Stomach (tissue), 9 donors: ENCODE measurements around the gene RABGAP1L. TPM values are rescaled to one million over a fixed set of nuclear protein-coding genes. Genes with fewer than 3 reads are reported as not detected.

Experiments used
- DNase-seq, 2 donors: peaks; one replicate each; pipeline versions ENCODE4 v3.0.0 to v3.0.0-alpha.2; 2013 to 2019
- H3K27ac ChIP-seq, 5 donors: fragments of 200-600 bp in 4 of 5; sonication (generic) in 4 of 5; one replicate each; pipeline ENCODE4 v1.5.1; 2013 to 2019; ENCODE audit warnings: mild to moderate bottlenecking in 1 of 5, moderate library complexity in 1 of 5
- H3K27me3 ChIP-seq, 3 donors: fragments of 200-600 bp; sonication (generic); one replicate each; pipeline ENCODE4 v1.5.1; 2017 to 2019; ENCODE audit warnings: mixed run types in 1 of 3
- H3K36me3 ChIP-seq, 4 donors: fragments of 200-600 bp; sonication (generic); 1 replicate in 3 of 4; 2 replicates in 1 of 4; pipeline ENCODE4 v1.5.1; 2016 to 2019
- H3K4me1 ChIP-seq, 4 donors: fragments of 200-600 bp; sonication (generic); one replicate each; pipeline ENCODE4 v1.5.1; 2016 to 2019
- H3K4me3 ChIP-seq, 4 donors: fragments of 200-600 bp; sonication (generic) in 3 of 4; one replicate each; pipeline ENCODE4 v1.5.1; 2016 to 2019; ENCODE audit warnings: mild to moderate bottlenecking in 1 of 4
- H3K9me3 ChIP-seq, 4 donors: fragments of 200-600 bp; sonication (generic); one replicate each; pipeline ENCODE4 v1.5.1; 2016 to 2019
- EP300 ChIP-seq: sonication (generic); formaldehyde crosslinking; IDR thresholded peaks from one replicate; pipeline ENCODE4 v1.6.1; 2017; ENCODE audit warnings: antibody characterized with exemption
- POLR2A ChIP-seq, 4 donors: fragments of 450-650 bp; IDR thresholded peaks; one replicate each; pipeline ENCODE4 v1.6.1; 2016; ENCODE audit warnings: antibody characterized with exemption in 4 of 4, control low read depth in 2 of 4, mild to moderate bottlenecking in 1 of 4, moderate library complexity in 1 of 4
- POLR2AphosphoS5 ChIP-seq, 3 donors: sonication (generic); formaldehyde crosslinking; IDR thresholded peaks; one replicate each; pipeline ENCODE4 v1.6.1; 2016; ENCODE audit warnings: antibody characterized with exemption in 3 of 3
- WGBS, 5 donors: extraction: QIAGEN DNeasy Blood & Tissue Kit in 3 of 5; methylation state at CpG; one replicate each; pipeline versions ENCODE4 v1.1.5 to v1.1.7; 2013 to 2018; 5-methylcytosine and 5-hydroxymethylcytosine counted together
- intact Hi-C: fragments of 100-400 bp; cut with DNase I; formaldehyde crosslinking; loops from one replicate; pipeline ENCODE4 v1.15.1; 2023; ENCODE audit warnings: low total_unique reads
- polyA plus RNA-seq, 3 donors: library from polyadenylated mRNA; stranded (reverse); fragments of 200-250 nt; gene quantifications; one replicate each; pipeline ENCODE4 v1.2.3, GENCODE V29; 2013
- total RNA-seq, 5 donors: library from RNA; depleted of rRNA; stranded (reverse); fragments of >200 nt; gene quantifications; one replicate each; pipeline versions ENCODE4 v1.1.0 to v1.2.3, GENCODE V29; 2014 to 2016
- TF ChIP-seq, protein P1 (sequence below), 7 experiments: fragments of 450-650 bp in 4 of 7; fragments of 200-600 bp in 3 of 7; sonication (generic) in 3 of 7; IDR thresholded peaks; one replicate each; pipeline ENCODE4 v1.5.1; 2016 to 2019; ENCODE audit warnings: antibody characterized with exemption in 7 of 7, control low read depth in 2 of 7, mild to moderate bottlenecking in 1 of 7
- donor health status: healthy with polysubstance abuse.
- donor health status: Bipolar disorder and iron deficiency.
- donor health status: healthy.

RABGAP1L gene
- total and polyA plus RNA-seq, 8 donors, result 14.2 to 238 (median 57.9) TPM

DNA sequence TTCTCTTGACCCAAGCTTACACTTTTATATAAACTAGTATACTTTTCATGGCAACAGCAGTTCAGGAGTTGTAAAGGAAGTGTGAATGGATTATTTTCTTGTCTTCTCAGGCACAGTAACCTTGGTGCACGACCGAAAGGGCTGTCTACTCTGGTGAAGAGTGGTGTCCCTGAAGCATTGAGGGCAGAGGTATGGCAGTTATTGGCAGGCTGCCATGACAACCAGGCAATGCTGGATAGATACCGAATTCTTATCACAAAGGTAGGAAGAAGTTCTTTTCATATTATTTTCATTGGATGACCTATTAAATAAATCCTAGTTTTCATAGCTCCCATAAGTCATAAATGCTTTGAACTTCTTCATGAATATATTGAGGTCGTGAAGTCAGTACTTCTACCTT, 234.6 kb downstream of the RABGAP1L start:
- Histone ChIP-seq H3K4me3 (no peak overlapping the region), H3K9me3 (peaks cover 0 to 10% (median 0%) of the 10 kb centered on the region in 4 donors), H3K27me3 (no peaks in the 10 kb centered on the region), H3K27ac (no peak overlapping the region), H3K4me1 (no peaks in the 10 kb centered on the region), H3K36me3 (peaks cover 3 to 18% (median 12%) of the 10 kb centered on the region in 4 donors)
- TF ChIP-seq POLR2A (IDR thresholded peaks at IDR 0.05) (no peak), POLR2AphosphoS5 (IDR thresholded peaks at IDR 0.05) (no peak)
- TF ChIP-seq, protein P1, sequence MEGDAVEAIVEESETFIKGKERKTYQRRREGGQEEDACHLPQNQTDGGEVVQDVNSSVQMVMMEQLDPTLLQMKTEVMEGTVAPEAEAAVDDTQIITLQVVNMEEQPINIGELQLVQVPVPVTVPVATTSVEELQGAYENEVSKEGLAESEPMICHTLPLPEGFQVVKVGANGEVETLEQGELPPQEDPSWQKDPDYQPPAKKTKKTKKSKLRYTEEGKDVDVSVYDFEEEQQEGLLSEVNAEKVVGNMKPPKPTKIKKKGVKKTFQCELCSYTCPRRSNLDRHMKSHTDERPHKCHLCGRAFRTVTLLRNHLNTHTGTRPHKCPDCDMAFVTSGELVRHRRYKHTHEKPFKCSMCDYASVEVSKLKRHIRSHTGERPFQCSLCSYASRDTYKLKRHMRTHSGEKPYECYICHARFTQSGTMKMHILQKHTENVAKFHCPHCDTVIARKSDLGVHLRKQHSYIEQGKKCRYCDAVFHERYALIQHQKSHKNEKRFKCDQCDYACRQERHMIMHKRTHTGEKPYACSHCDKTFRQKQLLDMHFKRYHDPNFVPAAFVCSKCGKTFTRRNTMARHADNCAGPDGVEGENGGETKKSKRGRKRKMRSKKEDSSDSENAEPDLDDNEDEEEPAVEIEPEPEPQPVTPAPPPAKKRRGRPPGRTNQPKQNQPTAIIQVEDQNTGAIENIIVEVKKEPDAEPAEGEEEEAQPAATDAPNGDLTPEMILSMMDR (IDR thresholded peaks at IDR 0.05), result no peak
- no peak for DNase-seq
- intact Hi-C loops, result no loop called here
- WGBS, 5 donors, result 87 to 93% (median 91%) methylated on average over 4 of the region's 4 CpGs

DNA sequence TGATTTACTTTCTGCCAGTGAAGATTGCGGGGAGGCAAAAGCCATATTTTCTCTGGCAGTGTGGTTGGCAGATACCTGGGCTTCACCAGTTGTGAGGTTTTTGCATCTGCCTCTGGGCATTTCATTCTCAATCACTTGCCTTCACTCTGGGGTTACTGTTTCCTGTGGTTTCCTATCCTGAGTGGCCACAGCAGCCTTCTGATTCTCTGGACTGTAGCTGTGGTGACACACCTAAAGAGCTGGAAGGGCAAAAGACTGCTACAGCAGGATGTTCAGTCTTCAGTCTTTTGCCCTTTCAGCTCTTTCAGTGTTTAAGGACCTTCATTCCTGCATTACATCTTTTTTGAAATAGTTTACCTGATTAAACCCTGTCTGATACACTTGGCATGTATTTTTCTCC, 237.9 kb downstream of the RABGAP1L start:
- H3K27me3 ChIP-seq, result no peaks in the 10 kb centered on the region
- no peak for DNase-seq
- intact Hi-C loops, result no loop called here
- no peak overlapping the region for H3K4me3 ChIP-seq
- WGBS, 5 donors, result 86 to 100% (median 100%) methylated on average over 1 of the region's 1 CpG
- H3K9me3 ChIP-seq, result peaks cover 0 to 10% (median 0%) of the 10 kb centered on the region in 4 donors
- H3K4me1 ChIP-seq, result no peaks in the 10 kb centered on the region
- H3K27ac ChIP-seq, result no peak overlapping the region
- H3K36me3 ChIP-seq, result peaks cover 3 to 23% (median 15%) of the 10 kb centered on the region in 4 donors
- TF ChIP-seq, protein P1 (IDR thresholded peaks at IDR 0.05), result no peak
- TF ChIP-seq EP300, result no peak
- TF ChIP-seq POLR2AphosphoS5 (IDR thresholded peaks at IDR 0.05), result no peak
- no peak for TF ChIP-seq POLR2A (IDR thresholded peaks at IDR 0.05)

DNA sequence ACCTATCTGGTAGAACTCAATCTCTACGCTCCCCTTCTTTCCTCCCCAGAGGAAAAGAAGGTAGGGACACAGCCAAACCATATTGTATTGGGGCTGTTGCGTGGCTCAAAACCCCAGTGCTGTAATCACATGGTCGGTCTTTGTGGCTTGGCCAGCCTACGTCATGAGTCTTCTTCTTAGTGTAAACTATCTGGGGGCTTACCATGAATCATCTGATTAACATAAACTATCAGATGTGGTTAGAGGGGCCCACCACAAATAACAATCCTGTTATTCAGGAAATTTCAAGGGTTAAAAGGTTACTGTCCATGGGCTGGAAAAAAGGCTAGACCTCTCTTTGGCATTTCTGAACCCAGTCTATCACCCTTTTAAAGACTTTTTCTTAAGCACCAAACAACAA, 238.9 kb downstream of the RABGAP1L start:
- Histone ChIP-seq H3K27me3 (no peaks in the 10 kb centered on the region), H3K4me1 (no peaks in the 10 kb centered on the region), H3K9me3 (peaks cover 0 to 6% (median 0%) of the 10 kb centered on the region in 4 donors), H3K4me3 (no peak overlapping the region), H3K36me3 (peaks cover 3 to 22% (median 15%) of the 10 kb centered on the region in 4 donors), H3K27ac (no peak overlapping the region)
- intact Hi-C loops, result no loop called here
- WGBS, 5 donors, result 75 to 85% (median 79%) methylated on average over 4 of the region's 4 CpGs
- DNase-seq, result no peak
- TF ChIP-seq, protein P1 (IDR thresholded peaks at IDR 0.05), result no peak
- TF ChIP-seq POLR2AphosphoS5 (IDR thresholded peaks at IDR 0.05) (no peak), POLR2A (IDR thresholded peaks at IDR 0.05) (no peak), EP300 (no peak)

DNA sequence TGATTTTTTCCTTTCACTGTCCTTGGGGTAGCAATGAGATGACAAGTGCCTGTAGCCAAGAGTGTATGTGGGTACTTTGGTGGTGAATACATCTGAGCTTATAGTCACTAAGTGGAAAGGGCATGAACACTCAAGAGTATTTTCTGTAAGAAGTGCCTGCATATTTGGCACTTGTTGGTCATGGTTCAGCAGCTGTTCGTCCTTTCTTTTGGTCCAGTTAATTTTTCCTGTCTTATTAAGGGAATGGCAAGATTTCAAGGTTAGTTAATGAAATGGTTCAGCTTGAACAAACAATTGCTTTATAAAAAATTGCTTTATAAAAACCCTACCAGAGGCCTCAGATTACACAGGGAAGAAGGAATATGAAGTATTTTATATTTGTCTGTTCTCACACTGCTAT, 239.9 kb downstream of the RABGAP1L start:
- no peak overlapping the region for H3K4me3 ChIP-seq
- TF ChIP-seq POLR2AphosphoS5 (IDR thresholded peaks at IDR 0.05), result no peak
- no peak for TF ChIP-seq EP300
- no peak for TF ChIP-seq POLR2A (IDR thresholded peaks at IDR 0.05)
- TF ChIP-seq, protein P1 (IDR thresholded peaks at IDR 0.05), result no peak
- WGBS, 5 donors, result 63 to 85% (median 82%) methylated on average over 1 of the region's 1 CpG
- intact Hi-C loops, result no loop called here
- no peaks in the 10 kb centered on the region for H3K4me1 ChIP-seq
- no peaks in the 10 kb centered on the region for H3K9me3 ChIP-seq
- DNase-seq, result no peak
- H3K27ac ChIP-seq, result no peak overlapping the region
- peaks cover 3 to 13% (median 12%) of the 10 kb centered on the region in 4 donors for H3K36me3 ChIP-seq
- no peaks in the 10 kb centered on the region for H3K27me3 ChIP-seq
